ENCODE measurements around the gene ZNF311.

Gene ZNF311

DNA sequence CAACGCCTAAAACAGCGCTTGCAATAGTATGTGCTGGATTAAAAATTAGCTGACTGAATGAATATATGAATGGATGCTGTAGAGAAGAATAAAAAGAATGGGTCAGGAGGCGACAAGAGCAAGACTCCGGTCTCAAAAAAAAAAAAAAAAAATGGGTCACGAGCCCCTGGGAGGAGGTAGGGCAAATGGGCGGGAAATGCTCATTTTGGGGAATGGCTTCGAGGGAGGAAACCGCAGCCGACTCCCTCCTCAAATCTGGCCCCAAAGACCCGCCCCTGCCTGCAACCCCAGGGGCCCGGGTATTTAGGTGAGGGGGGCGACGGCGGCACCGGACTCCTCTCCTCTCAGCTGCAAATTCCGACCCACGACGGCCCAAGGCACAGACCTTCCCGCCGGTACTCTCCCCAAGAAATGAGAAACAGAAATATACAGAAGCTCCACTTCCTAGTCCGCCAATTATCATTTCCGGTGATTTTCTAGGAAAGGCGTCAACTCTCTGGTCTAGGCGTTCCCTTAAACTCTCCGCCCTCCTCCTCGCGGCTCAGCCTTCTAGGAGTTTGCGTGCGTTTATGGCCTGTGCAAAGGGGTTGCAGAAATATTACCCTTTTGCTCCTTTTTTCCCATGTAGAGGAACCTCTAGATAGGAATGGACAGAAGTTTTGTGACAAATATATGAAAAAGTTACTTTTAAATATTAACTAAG is at the start of gene ZNF311:
ZNF311 (minus strand) TSS at position 133 of the 703 bp plus-strand sequence. CDS start 1,361 bp downstream, outside the sequence.
- H2AFZ ChIP-seq (ENCODE audit: low read depth, low read length): peak within 1 kb of the TSS; percentile 22
- no peaks in the 10 kb centered on the region for H3K36me3 ChIP-seq (ENCODE audit: insufficient read depth, low read length)
- H3K9me3 ChIP-seq (ENCODE audit: low read length): no peaks in the 10 kb centered on the region
- no peaks in the 10 kb centered on the region for H3K4me1 ChIP-seq (ENCODE audit: insufficient read depth, low read length)
- H3K4me3 ChIP-seq (ENCODE audit: low read length): peak within 1 kb of the TSS; percentile 57
- peaks cover 2% of the 10 kb centered on the region for H3K27me3 ChIP-seq (ENCODE audit: insufficient read depth, low read length)

DNA sequence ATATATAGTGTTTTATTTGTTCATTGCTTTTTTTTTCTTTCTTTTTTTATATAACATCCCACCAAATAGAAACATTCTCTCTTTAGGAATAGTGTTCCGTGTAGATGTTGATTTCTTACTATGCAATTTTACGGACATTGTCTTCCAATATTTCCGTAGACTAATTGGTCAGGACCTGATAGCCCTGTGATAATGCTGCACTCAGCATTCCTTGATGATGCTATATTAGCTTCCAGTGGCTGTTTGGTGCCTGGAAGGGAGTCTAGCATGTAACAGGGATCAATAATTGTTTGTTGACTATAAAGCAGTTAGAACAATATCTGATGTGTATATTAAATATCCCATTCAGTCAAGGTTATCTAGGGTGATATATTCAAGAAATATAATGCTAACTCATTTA is 46.6 kb upstream of the ZNF311 start:
- Histone ChIP-seq H3K4me1 (ENCODE audit: insufficient read depth, low read length) (no peaks in the 10 kb centered on the region), H3K36me3 (ENCODE audit: insufficient read depth, low read length) (no peaks in the 10 kb centered on the region), H3K9me3 (ENCODE audit: low read length) (no peaks in the 10 kb centered on the region), H3K27me3 (ENCODE audit: insufficient read depth, low read length) (no peaks in the 10 kb centered on the region), H2AFZ (ENCODE audit: low read depth, low read length) (no peak overlapping the region), H3K4me3 (ENCODE audit: low read length) (no peak overlapping the region)

DNA sequence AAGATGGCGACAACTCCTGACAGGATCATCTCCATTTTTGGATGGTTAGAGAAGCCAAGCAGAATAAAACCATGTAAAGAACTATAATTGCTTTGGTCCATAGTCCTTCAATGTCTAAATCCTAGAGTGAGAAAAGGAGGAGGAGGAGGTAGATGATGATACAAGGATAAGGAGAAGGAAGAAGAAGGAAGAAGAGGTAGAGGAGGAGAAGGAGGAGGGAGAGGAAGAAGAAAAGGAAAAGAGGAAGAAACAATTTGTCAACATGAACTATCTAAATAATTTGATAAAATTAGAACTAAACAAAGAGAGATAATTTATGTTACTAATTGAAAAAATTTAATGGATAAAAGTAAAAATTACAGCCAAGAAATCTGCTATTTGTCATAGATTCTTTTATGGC is 40.0 kb upstream of the ZNF311 start, which contains the start of gene OR2W1:
OR2W1 (minus strand) TSS at position 101 of the 400 bp plus-strand sequence; CDS start at position 101, 0 bp downstream.
- no peak within 1 kb of the TSS for H2AFZ ChIP-seq (ENCODE audit: low read depth, low read length)
- H3K9me3 ChIP-seq (ENCODE audit: low read length): no peaks in the 10 kb centered on the region
- H3K4me3 ChIP-seq (ENCODE audit: low read length): no peak within 1 kb of the TSS
- H3K27me3 ChIP-seq (ENCODE audit: insufficient read depth, low read length): no peaks in the 10 kb centered on the region
- no peaks in the 10 kb centered on the region for H3K4me1 ChIP-seq (ENCODE audit: insufficient read depth, low read length)
- H3K36me3 ChIP-seq (ENCODE audit: insufficient read depth, low read length): no peaks in the 10 kb centered on the region

DNA sequence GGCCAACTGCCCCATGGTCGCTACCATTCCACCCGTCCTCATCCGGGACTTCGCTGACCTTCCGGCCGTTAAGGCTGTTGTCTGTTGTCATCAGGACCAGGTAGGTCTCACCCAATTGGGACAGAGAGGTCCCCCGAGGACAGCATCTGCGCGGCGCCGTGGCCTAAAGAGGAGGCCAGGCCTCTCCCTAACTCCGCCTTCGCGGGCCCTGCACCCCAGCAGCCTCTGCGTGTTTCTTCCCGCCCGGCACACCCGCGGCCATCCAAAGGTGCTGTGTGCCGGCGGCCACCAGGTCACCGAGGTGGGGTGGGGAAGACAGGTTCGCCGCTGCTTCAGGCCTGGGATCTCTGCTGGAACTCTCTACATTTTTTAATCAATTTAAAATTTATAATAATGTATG is 30.8 kb upstream of the ZNF311 start:
- Histone ChIP-seq H3K9me3 (ENCODE audit: low read length) (no peaks in the 10 kb centered on the region), H3K36me3 (ENCODE audit: insufficient read depth, low read length) (no peaks in the 10 kb centered on the region), H3K4me3 (ENCODE audit: low read length) (no peak overlapping the region), H3K4me1 (ENCODE audit: insufficient read depth, low read length) (no peaks in the 10 kb centered on the region), H3K27me3 (ENCODE audit: insufficient read depth, low read length) (no peaks in the 10 kb centered on the region), H2AFZ (ENCODE audit: low read depth, low read length) (no peak overlapping the region)

DNA sequence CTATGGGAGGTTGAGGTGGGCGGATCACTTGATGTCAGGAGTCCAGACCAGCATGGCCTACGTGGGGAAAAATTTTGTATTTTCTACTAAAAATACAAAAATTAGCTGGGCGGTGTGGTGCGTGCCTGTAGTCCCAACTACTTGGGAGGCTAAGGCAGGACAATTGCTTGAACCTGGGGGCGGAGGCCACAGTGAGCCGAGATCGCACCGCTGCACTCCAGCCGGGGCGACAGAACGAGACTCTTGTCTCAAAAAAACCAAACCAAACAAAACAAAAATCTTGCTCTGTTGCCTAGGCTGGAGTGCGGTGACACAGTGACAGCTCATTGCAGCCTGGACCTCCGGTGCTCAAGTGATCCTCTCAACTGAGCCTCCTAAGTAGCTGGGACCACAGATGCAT is 23.7 kb upstream of the ZNF311 start:
- Histone ChIP-seq H3K4me1 (ENCODE audit: insufficient read depth, low read length) (no peaks in the 10 kb centered on the region), H3K36me3 (ENCODE audit: insufficient read depth, low read length) (no peaks in the 10 kb centered on the region), H3K4me3 (ENCODE audit: low read length) (no peak overlapping the region), H2AFZ (ENCODE audit: low read depth, low read length) (no peak overlapping the region), H3K9me3 (ENCODE audit: low read length) (no peaks in the 10 kb centered on the region), H3K27me3 (ENCODE audit: insufficient read depth, low read length) (peaks cover 11% of the 10 kb centered on the region)

DNA sequence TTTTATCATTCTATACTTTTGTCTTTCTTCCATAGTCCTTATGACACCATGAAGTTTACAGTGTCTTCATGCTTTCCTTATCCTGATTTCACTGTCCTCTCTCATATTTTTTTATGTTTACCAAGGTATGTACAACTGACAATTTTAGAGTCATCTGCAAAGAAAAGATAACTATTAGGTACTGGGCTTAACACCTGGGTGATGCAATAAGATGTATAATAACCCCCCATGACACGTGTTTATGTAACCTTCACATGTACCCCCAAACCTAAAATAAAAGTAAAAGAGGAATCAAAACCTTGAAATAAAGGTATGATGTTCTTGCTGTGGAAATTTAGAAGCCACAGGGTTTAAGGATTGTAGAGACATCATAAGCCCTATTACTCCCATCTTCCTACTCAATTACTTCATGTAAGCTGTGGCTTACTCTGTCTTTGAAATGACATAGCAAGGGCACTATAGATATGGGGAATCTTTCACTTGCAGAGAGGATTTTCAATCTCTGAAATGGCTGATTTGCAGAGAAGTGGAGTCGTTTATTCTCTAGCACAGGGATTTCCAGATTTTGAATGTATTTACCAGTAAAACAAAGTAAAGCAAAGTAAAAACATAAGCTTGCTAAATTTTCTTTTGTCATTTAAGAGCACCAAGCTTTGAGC is 20.9 kb upstream of the ZNF311 start:
- Histone ChIP-seq H3K36me3 (ENCODE audit: insufficient read depth, low read length) (no peaks in the 10 kb centered on the region), H3K4me3 (ENCODE audit: low read length) (no peak overlapping the region), H3K9me3 (ENCODE audit: low read length) (no peaks in the 10 kb centered on the region), H3K4me1 (ENCODE audit: insufficient read depth, low read length) (no peaks in the 10 kb centered on the region), H3K27me3 (ENCODE audit: insufficient read depth, low read length) (peaks cover 11% of the 10 kb centered on the region), H2AFZ (ENCODE audit: low read depth, low read length) (no peak overlapping the region)

DNA sequence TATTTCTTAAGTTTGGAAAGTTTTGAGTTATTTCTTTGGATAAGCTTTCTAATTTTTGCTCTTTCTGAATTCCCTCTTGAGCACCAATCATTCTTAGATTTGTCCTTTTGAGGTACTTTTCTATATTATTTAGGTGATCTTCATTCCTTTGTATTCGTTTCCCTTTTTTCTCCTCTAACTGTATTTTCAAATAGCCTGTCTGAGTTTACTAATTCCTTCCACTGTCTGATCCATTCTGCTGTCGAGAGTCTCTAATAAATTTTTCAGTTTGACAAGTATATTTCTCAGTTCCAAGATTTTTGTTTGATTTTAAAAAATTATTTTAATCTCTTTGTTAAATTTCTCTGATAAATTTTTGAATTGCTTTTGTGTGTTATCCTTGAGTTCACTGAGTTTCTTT is 16.3 kb upstream of the ZNF311 start:
- Histone ChIP-seq H3K9me3 (ENCODE audit: low read length) (no peaks in the 10 kb centered on the region), H3K4me1 (ENCODE audit: insufficient read depth, low read length) (no peaks in the 10 kb centered on the region), H3K4me3 (ENCODE audit: low read length) (no peak overlapping the region), H3K36me3 (ENCODE audit: insufficient read depth, low read length) (no peaks in the 10 kb centered on the region), H2AFZ (ENCODE audit: low read depth, low read length) (no peak overlapping the region), H3K27me3 (ENCODE audit: insufficient read depth, low read length) (peaks cover under 1% of the 10 kb centered on the region)

DNA sequence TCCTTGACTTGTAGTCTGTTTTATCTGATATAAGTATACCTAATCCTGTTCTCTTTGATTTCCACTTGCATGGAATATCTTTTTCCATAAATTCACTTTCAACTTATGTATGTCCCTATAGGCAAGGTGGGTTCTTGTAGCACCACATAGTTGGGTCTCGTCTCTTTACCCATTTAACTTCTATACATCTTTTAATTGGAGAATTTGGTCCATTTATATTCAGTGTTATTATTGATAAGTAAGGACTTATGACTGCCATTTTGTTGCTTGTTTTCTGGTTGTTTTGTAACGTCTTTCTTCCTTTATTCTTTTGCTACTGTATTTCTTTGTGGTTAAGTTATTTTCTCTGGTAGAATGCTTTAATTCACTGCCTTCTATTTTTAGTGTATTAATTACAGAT is 14.5 kb upstream of the ZNF311 start:
- Histone ChIP-seq H3K4me1 (ENCODE audit: insufficient read depth, low read length) (no peaks in the 10 kb centered on the region), H3K9me3 (ENCODE audit: low read length) (no peaks in the 10 kb centered on the region), H2AFZ (ENCODE audit: low read depth, low read length) (no peak overlapping the region), H3K4me3 (ENCODE audit: low read length) (no peak overlapping the region), H3K27me3 (ENCODE audit: insufficient read depth, low read length) (no peaks in the 10 kb centered on the region), H3K36me3 (ENCODE audit: insufficient read depth, low read length) (no peaks in the 10 kb centered on the region)

DNA sequence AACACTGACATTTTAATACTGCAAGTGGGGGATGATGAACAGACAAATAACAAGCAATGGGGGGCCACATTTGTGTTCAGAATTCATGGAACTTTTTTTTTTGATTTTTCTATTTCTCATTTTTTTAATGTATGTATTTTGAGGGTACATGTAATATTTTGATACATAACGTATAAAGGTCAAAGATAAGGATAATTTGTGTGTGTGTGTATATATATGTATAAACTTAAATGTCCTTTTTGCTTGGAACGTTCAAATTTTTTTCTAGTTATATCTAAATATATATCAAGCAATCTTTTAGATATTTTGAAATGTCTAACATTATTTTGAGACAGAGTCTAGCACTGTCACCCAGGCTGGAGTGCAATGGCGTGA is 12.3 kb upstream of the ZNF311 start:
- Histone ChIP-seq H3K4me1 (ENCODE audit: insufficient read depth, low read length) (no peaks in the 10 kb centered on the region), H3K4me3 (ENCODE audit: low read length) (no peak overlapping the region), H2AFZ (ENCODE audit: low read depth, low read length) (no peak overlapping the region), H3K36me3 (ENCODE audit: insufficient read depth, low read length) (no peaks in the 10 kb centered on the region), H3K9me3 (ENCODE audit: low read length) (no peaks in the 10 kb centered on the region), H3K27me3 (ENCODE audit: insufficient read depth, low read length) (no peaks in the 10 kb centered on the region)

DNA sequence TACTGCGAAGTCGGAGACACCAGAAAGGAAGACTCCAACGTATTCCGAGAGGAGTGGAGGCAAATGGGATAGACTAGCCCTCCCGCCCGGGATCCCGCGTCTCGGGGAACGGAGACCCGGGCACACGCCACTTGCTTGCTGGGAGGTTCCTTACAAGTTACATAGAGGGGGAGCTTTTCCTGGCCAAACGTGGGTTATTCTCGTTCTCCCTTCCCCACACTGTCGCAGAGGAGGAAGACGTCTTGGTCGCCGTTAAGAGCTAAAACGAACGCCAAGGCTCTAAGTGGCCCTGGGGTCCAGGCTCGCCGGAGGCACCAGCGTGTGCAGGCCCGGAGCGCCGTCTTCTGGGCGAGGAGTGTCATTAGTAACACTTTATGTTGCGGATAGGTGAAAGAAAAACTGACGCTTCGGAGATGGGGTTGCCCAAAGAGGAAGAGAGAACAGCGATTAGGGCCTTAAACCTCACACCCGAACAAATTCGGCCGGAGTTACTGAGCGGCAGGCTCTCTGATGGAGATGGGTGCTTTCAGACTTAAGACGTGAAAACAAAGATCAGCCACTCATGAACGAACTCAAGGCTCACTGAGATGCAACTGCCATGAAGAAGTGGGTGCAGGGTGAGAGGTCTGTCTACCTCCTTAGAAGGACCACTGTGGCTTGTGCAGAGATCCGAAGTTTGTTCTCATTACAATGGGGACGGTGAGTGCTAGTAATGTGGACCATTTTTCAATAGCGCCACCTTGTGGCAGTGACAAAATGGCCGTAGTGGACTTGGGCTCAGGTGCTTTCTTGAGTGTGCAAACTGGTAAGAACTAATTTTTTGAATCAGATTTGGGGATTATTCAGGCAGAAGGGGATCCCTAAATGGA is 11.7 kb upstream of the ZNF311 start:
- no peaks in the 10 kb centered on the region for H3K27me3 ChIP-seq (ENCODE audit: insufficient read depth, low read length)
- no peaks in the 10 kb centered on the region for H3K9me3 ChIP-seq (ENCODE audit: low read length)
- H3K4me1 ChIP-seq (ENCODE audit: insufficient read depth, low read length): no peaks in the 10 kb centered on the region
- peak overlapping the region; percentile 51 for H3K4me3 ChIP-seq (ENCODE audit: low read length)
- no peaks in the 10 kb centered on the region for H3K36me3 ChIP-seq (ENCODE audit: insufficient read depth, low read length)
- H2AFZ ChIP-seq (ENCODE audit: low read depth, low read length): peak overlapping the region; percentile 27

DNA sequence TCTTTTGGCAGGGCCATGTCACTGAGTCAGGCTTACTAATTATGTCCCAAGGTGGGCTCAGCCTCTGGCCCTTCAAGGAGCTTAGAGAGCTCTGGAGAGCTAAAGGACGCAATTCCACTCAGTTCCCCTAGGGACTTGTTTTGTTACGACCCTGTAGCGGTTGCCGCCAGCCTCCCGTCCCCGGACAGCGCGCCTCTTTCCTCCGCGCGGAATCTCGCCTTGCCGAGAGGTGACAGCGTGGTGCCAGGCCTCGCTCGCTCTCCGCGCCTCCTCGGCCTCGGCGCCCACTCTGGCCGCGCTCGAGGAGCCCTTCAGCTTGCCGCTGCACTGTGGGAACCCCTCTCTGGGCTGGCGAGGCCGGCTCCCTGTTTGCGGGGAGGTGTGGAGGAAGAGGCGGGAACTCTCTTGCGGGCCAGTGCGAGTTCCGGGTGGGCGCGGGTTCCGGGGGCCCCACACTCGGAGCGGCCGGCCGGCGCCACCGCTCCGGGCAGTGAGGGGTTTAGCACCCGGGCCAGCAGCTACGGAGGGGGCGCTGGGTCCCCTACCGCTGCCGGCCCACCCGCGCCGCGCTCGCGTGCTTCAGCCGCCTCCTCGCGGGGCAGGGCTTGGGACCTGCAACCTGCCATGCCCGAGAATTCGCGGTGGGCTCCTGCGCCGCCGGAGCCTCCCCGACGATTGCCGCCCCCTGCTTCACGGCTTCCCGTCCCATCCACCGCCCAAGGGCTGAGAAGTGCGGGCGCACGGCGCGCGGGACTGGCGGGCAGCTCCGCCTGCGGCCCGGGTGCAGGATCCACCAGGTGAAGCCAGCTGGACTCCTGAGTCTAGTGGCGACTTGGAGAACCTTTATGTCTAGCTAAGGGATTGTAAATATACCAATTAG is 9.9 kb upstream of the ZNF311 start:
- Histone ChIP-seq H3K4me1 (ENCODE audit: insufficient read depth, low read length) (peaks cover 3% of the 10 kb centered on the region), H3K4me3 (ENCODE audit: low read length) (no peak overlapping the region)

DNA sequence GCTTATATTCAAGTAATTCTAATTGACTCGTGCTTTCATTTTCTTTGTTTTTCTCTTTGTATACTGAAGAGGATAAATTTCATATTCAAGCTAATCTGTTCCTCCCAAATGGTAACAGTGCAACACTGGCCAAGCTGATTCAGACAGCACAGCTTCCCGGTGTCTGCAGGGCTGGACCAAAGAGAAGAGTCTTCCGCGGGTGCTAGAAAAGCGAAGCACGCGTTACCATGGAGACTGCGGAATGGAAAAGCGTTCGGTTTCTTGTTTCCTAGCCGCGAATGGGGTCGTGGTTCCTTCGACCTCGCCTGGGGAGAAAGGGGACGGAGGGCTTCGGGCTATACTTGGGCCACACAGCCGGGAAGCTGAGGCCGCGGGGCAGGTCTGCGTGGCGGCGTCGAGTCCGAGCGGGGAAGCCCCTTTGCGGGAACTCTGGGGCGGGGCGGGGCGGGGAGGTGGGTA is 6.2 kb upstream of the ZNF311 start:
- Histone ChIP-seq H3K4me3 (ENCODE audit: low read length) (peak overlapping the region; percentile 48), H3K9me3 (ENCODE audit: low read length) (no peaks in the 10 kb centered on the region), H3K27me3 (ENCODE audit: insufficient read depth, low read length) (peaks cover 2% of the 10 kb centered on the region), H3K4me1 (ENCODE audit: insufficient read depth, low read length) (peaks cover 3% of the 10 kb centered on the region), H3K36me3 (ENCODE audit: insufficient read depth, low read length) (no peaks in the 10 kb centered on the region), H2AFZ (ENCODE audit: low read depth, low read length) (peak overlapping the region; percentile 80)

More for the DNA sequence above, 9.9 kb upstream of the ZNF311 start:
- Histone ChIP-seq H2AFZ (ENCODE audit: low read depth, low read length) (no peak overlapping the region), H3K9me3 (ENCODE audit: low read length) (no peaks in the 10 kb centered on the region), H3K36me3 (ENCODE audit: insufficient read depth, low read length) (no peaks in the 10 kb centered on the region), H3K27me3 (ENCODE audit: insufficient read depth, low read length) (no peaks in the 10 kb centered on the region)

All from neuron (in vitro differentiated cells).